Pancreas (tissue), 10 donors: Measurements from ENCODE around the gene ABHD13. TPM values are rescaled to one million over a fixed set of nuclear protein-coding genes. Genes with fewer than 3 reads are reported as not detected.

Experiments
- ATAC-seq, 4 donors: fragments of 200-7000 bp; cut with Tn5 transposase; one replicate each; pipeline versions ENCODE4 v1.8.0 to v1.9.1; 2020; ENCODE audit warnings: mild to moderate bottlenecking in 4 of 4, moderate library complexity in 4 of 4
- DNase-seq, 6 donors: peaks; one replicate each; pipeline ENCODE4 v3.0.0-alpha.2; 2020
- FAIRE-seq: peaks from 2 replicates; lab custom pipeline; 2012; peaks lifted over from hg19 to GRCh38; lab: Jason Lieb, UNC
- H3K27ac ChIP-seq, 4 donors: fragments of 200-600 bp; sonication (generic); 1 replicate in 3 of 4; 2 replicates in 1 of 4; pipeline versions ENCODE4 v1.5.0 to v1.8.0; 2020
- H3K27me3 ChIP-seq, 4 donors: fragments of 200-600 bp; one replicate each; pipeline ENCODE4 v1.8.0; 2021
- H3K36me3 ChIP-seq, 3 donors: fragments of 200-600 bp; sonication (generic) in 1 of 3; one replicate each; pipeline versions ENCODE4 v1.5.0 to v1.8.0; 2020 to 2021
- H3K4me1 ChIP-seq, 3 donors: fragments of 200-600 bp; one replicate each; pipeline ENCODE4 v1.8.0; 2021
- H3K4me3 ChIP-seq, 4 donors: fragments of 200-600 bp; sonication (generic) in 2 of 4; one replicate each; pipeline versions ENCODE4 v1.5.0 to v1.8.0; 2020 to 2021
- H3K9me3 ChIP-seq, 4 donors: fragments of 200-600 bp; one replicate each; pipeline ENCODE4 v1.8.0; 2021
- CTCF ChIP-seq, 4 donors: fragments of 200-600 bp; sonication (generic) in 3 of 4; IDR thresholded peaks; one replicate each; pipeline versions ENCODE4 v1.5.0 to v1.8.0; 2021; ENCODE audit warnings: antibody characterized with exemption in 4 of 4
- WGBS, 2 donors: extraction: QIAGEN DNeasy Blood & Tissue Kit; methylation state at CpG; one replicate each; pipeline ENCODE4 v1.1.7; 2013; 5-methylcytosine and 5-hydroxymethylcytosine counted together
- intact Hi-C, 3 donors: fragments of 100-400 bp; cut with DNase I; formaldehyde crosslinking; loops; one replicate each; pipeline versions ENCODE4 v1.11.1 to v1.14.2; 2022
- polyA plus RNA-seq, 2 donors: library from polyadenylated mRNA; stranded (reverse); fragments of 200-250 nt; gene quantifications; one replicate each; pipeline ENCODE4 v1.2.3, GENCODE V29; 2013
- total RNA-seq, 6 donors: library from RNA; stranded (reverse); fragmentation: NEBNext Ultra II Directional in 4 of 6; extraction: Animal tissue kit (Norgen Biotek cat#: 25700) in 4 of 6; gene quantifications; one replicate each; pipeline versions ENCODE4 v1.2.1 to v1.2.4, GENCODE V29; 2021 to 2023
- donor health status: healthy with polysubstance abuse.
- donor health status: DM: no; HTN: no; CAD: no; lungs with moderate emphysema.
- donor health status: DM: no; HTN: no; CAD: no.
- donor health status: control.
- donor health status: control.
- donor health status: Bipolar disorder and iron deficiency.
- donor health status: DM: yes; HTN: yes; CAD: no.
- donor health status: DM: no; HTN: no; CAD: no.
- donor health status: DM: no; HTN: no; CAD: no.
- donor health status: DM: yes; HTN: yes; CAD: no.

The ABHD13 gene
- total and polyA plus RNA-seq, 8 donors = 1.5 to 5.2 (median 3.0) TPM

- H3K4me1 ChIP-seq = peaks cover 0 to 12% (median 5%) of the 10 kb centered on the region in 3 donors
- no peak for DNase-seq
- H3K4me3 ChIP-seq = peak overlapping the region; percentile 3 to 50 (median 19)
- no peaks in the 10 kb centered on the region for H3K27me3 ChIP-seq
- TF ChIP-seq CTCF (IDR thresholded peaks at IDR 0.05) = no peak
- peak; percentile 29 to 53 (median 35) for ATAC-seq
- whole genome bisulfite sequencing, 2 donors = 22 to 26% methylated on average over 3 of the region's 3 CpGs
- no peak for FAIRE-seq
- no peaks in the 10 kb centered on the region for H3K36me3 ChIP-seq
- no peaks in the 10 kb centered on the region for H3K9me3 ChIP-seq
- H3K27ac ChIP-seq = peak overlapping the region in 2 of 4 donors; percentile 57 to 61
- intact Hi-C loops = no loop called here
Observed at GRCh38 chr13:108270442-108270841, 52.2 kb downstream of the ABHD13 start.

- Histone ChIP-seq H3K36me3 (no peaks in the 10 kb centered on the region), H3K4me3 (no peak overlapping the region), H3K9me3 (no peaks in the 10 kb centered on the region), H3K27ac (no peak overlapping the region), H3K27me3 (no peaks in the 10 kb centered on the region), H3K4me1 (peaks cover 5 to 12% (median 8%) of the 10 kb centered on the region in 3 donors)
- ATAC-seq (no peak), FAIRE-seq (peak; percentile 26), DNase-seq (no peak)
- intact Hi-C loops = no loop called here
- no peak for TF ChIP-seq CTCF (IDR thresholded peaks at IDR 0.05)
Observed at GRCh38 chr13:108272333-108272732, 54.1 kb downstream of the ABHD13 start.

- WGBS, 2 donors = 89 to 95% methylated on average over 5 of the region's 5 CpGs
- intact Hi-C loops = no loop called here
Observed at GRCh38 chr13:108273429-108274118, 55.4 kb downstream of the ABHD13 start.

GRCh38 chr13:108274718-108275117 is 56.5 kb downstream of the ABHD13 start:
- TF ChIP-seq CTCF (IDR thresholded peaks at IDR 0.05) = no peak
- Histone ChIP-seq H3K4me3 (no peak overlapping the region), H3K4me1 (peaks cover 5 to 8% (median 7%) of the 10 kb centered on the region in 3 donors), H3K27ac (no peak overlapping the region), H3K9me3 (no peaks in the 10 kb centered on the region), H3K27me3 (no peaks in the 10 kb centered on the region), H3K36me3 (no peaks in the 10 kb centered on the region)
- no peak for FAIRE-seq
- ATAC-seq = no peak
- DNase-seq = no peak
- intact Hi-C loops = no loop called here

More at GRCh38 chr13:108273429-108274118, 55.4 kb downstream of the ABHD13 start:
- DNase-seq (no peak), FAIRE-seq (no peak), ATAC-seq (no peak)
- no peak overlapping the region for H3K4me3 ChIP-seq
- TF ChIP-seq CTCF (IDR thresholded peaks at IDR 0.05) = no peak
- no peaks in the 10 kb centered on the region for H3K36me3 ChIP-seq
- peaks cover 5 to 12% (median 8%) of the 10 kb centered on the region in 3 donors for H3K4me1 ChIP-seq
- H3K9me3 ChIP-seq = no peaks in the 10 kb centered on the region
- no peaks in the 10 kb centered on the region for H3K27me3 ChIP-seq
- no peak overlapping the region for H3K27ac ChIP-seq

GRCh38 chr13:108276060-108276459 is 57.9 kb downstream of the ABHD13 start:
- Histone ChIP-seq H3K4me1 (peaks cover 0 to 8% (median under 1%) of the 10 kb centered on the region in 3 donors), H3K27ac (no peak overlapping the region), H3K9me3 (no peaks in the 10 kb centered on the region), H3K4me3 (no peak overlapping the region), H3K36me3 (no peaks in the 10 kb centered on the region), H3K27me3 (no peaks in the 10 kb centered on the region)
- no peak for TF ChIP-seq CTCF (IDR thresholded peaks at IDR 0.05)
- no peak for FAIRE-seq
- WGBS, 2 donors = 45% methylated on average over 6 of the region's 6 CpGs
- ATAC-seq = peak in 2 of 4 donors; percentile 44 to 58
- peak in 1 of 6 donors; percentile 6 for DNase-seq
- intact Hi-C loops = no loop called here
